Measurements from ENCODE around the gene NCOA3. TPM values are rescaled to one million over a fixed set of nuclear protein-coding genes. Genes with fewer than 3 reads are reported as not detected.

NCOA3 gene
- total and polyA plus RNA-seq, 10 of the 15 experiments (the other 5 are each of a cell fraction or from before 2014, with no cell fraction given), result 16.9 to 96.2 (median 73.6) TPM

DNA sequence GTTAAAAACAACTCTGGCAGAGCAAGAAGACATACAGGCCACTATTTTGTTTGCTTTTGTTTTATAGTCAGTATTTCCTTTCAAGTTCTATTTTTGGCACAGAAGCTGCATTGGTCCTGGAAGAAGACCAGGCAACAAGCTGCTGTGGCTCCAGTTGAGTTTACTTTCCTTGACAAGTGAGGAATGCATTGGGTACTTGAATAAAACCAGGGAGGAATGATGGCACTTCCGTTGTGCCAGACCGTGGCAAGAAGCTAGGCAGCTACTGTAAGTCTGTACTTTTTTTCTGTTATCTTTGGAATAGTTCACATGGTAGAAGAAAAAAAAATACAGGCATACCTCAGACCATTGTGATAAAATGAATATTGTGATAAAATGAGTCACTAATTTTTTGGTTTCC lies 66.3 kb downstream of the NCOA3 start:
- H3K79me2 ChIP-seq (ENCODE audit: control insufficient read depth, insufficient read depth, low read length), result peaks cover 92% of the 10 kb centered on the region
- TF ChIP-seq, protein P1, sequence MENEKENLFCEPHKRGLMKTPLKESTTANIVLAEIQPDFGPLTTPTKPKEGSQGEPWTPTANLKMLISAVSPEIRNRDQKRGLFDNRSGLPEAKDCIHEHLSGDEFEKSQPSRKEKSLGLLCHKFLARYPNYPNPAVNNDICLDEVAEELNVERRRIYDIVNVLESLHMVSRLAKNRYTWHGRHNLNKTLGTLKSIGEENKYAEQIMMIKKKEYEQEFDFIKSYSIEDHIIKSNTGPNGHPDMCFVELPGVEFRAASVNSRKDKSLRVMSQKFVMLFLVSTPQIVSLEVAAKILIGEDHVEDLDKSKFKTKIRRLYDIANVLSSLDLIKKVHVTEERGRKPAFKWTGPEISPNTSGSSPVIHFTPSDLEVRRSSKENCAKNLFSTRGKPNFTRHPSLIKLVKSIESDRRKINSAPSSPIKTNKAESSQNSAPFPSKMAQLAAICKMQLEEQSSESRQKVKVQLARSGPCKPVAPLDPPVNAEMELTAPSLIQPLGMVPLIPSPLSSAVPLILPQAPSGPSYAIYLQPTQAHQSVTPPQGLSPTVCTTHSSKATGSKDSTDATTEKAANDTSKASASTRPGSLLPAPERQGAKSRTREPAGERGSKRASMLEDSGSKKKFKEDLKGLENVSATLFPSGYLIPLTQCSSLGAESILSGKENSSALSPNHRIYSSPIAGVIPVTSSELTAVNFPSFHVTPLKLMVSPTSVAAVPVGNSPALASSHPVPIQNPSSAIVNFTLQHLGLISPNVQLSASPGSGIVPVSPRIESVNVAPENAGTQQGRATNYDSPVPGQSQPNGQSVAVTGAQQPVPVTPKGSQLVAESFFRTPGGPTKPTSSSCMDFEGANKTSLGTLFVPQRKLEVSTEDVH (IDR thresholded peaks at IDR 0.05; ENCODE audit: low read depth, partially characterized antibody), result no peak
- TF ChIP-seq GABPA (IDR thresholded peaks at IDR 0.05; ENCODE audit: low read depth), result no peak
- no peak for TF ChIP-seq SREBF2 (IDR thresholded peaks at IDR 0.05; ENCODE audit: low read length)
- TF ChIP-seq HCFC1 (IDR thresholded peaks at IDR 0.05; ENCODE audit: low read length), result no peak
- no peak for TF ChIP-seq RCOR1 (conservative IDR thresholded peaks at IDR 0.05; ENCODE audit: low read depth, low read length)
- no peak for TF ChIP-seq NR2C2 (IDR thresholded peaks at IDR 0.05; ENCODE audit: borderline replicate concordance, control insufficient read depth, insufficient read length, low read depth)
- TF ChIP-seq, protein P2, sequence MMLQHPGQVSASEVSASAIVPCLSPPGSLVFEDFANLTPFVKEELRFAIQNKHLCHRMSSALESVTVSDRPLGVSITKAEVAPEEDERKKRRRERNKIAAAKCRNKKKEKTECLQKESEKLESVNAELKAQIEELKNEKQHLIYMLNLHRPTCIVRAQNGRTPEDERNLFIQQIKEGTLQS (IDR thresholded peaks at IDR 0.05; ENCODE audit: borderline replicate concordance, extremely low read depth, low read depth, low read length), result no peak
- no peak for TF ChIP-seq EP300 (IDR thresholded peaks at IDR 0.05; ENCODE audit: borderline replicate concordance in 1 of 2, control insufficient read depth in 1 of 2, low read depth in 2 of 2, low read length in 2 of 2)
- no peak for TF ChIP-seq MYB (IDR thresholded peaks at IDR 0.05; ENCODE audit: borderline replicate concordance, low read depth, low read length)
- TF ChIP-seq FOXM1 (IDR thresholded peaks at IDR 0.05; ENCODE audit: low read depth, low read length), result no peak
- no peak for TF ChIP-seq YY1 (IDR thresholded peaks at IDR 0.05; ENCODE audit: low read depth, low read length)
- TF ChIP-seq, protein P3, sequence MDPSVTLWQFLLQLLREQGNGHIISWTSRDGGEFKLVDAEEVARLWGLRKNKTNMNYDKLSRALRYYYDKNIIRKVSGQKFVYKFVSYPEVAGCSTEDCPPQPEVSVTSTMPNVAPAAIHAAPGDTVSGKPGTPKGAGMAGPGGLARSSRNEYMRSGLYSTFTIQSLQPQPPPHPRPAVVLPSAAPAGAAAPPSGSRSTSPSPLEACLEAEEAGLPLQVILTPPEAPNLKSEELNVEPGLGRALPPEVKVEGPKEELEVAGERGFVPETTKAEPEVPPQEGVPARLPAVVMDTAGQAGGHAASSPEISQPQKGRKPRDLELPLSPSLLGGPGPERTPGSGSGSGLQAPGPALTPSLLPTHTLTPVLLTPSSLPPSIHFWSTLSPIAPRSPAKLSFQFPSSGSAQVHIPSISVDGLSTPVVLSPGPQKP (IDR thresholded peaks at IDR 0.05; ENCODE audit: low read depth, low read length), result no peak
- no peak for TF ChIP-seq TARDBP (IDR thresholded peaks at IDR 0.05; ENCODE audit: borderline replicate concordance)
- TF ChIP-seq, protein P4, sequence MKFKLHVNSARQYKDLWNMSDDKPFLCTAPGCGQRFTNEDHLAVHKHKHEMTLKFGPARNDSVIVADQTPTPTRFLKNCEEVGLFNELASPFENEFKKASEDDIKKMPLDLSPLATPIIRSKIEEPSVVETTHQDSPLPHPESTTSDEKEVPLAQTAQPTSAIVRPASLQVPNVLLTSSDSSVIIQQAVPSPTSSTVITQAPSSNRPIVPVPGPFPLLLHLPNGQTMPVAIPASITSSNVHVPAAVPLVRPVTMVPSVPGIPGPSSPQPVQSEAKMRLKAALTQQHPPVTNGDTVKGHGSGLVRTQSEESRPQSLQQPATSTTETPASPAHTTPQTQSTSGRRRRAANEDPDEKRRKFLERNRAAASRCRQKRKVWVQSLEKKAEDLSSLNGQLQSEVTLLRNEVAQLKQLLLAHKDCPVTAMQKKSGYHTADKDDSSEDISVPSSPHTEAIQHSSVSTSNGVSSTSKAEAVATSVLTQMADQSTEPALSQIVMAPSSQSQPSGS (IDR thresholded peaks at IDR 0.05; ENCODE audit: low read length), result no peak
- TF ChIP-seq ZNF274 (IDR thresholded peaks at IDR 0.05; ENCODE audit: insufficient read depth, insufficient read length), result no peak
- TF ChIP-seq SRF (IDR thresholded peaks at IDR 0.05; ENCODE audit: low read depth in 2 of 2, low read length in 2 of 2), result no peak
- no peak for TF ChIP-seq JUNB (IDR thresholded peaks at IDR 0.05)
- no peak for TF ChIP-seq IKZF2 (IDR thresholded peaks at IDR 0.05)

More for the DNA sequence above, 66.3 kb downstream of the NCOA3 start:
- Histone ChIP-seq H3K4me1 (ENCODE audit: control insufficient read depth, insufficient read depth, low read length) (peaks cover 23% of the 10 kb centered on the region), H3K9ac (ENCODE audit: control insufficient read depth, insufficient read depth, low read length) (no peak overlapping the region), H3K4me3 (no peak overlapping the region), H3K4me2 (ENCODE audit: control insufficient read depth, insufficient read depth) (no peak overlapping the region), H3K27me3 (replicated peaks in 1 of 2; ENCODE audit: control insufficient read depth in 2 of 2, insufficient read depth in 2 of 2, low read length in 1 of 2) (no peaks in the 10 kb centered on the region), H3K27ac (ENCODE audit: control insufficient read depth, insufficient read depth) (no peak overlapping the region), H3K36me3 (ENCODE audit: control insufficient read depth in 2 of 2, insufficient read depth in 2 of 2, low read length in 1 of 2) (peaks cover 5 to 20% of the 10 kb centered on the region in 2 experiments; a peak in 3 of 4 replicates), H3K9me3 (replicated peaks; ENCODE audit: control insufficient read depth, insufficient read depth, low read length) (peaks cover 8% of the 10 kb centered on the region; the same call in 2 of the 3 replicates), H4K20me1 (ENCODE audit: control insufficient read depth, insufficient read depth) (no peaks in the 10 kb centered on the region), H2AFZ (ENCODE audit: control insufficient read depth, low read depth, low read length) (no peak overlapping the region)
- intact Hi-C loops (cut with micrococcal nuclease; ENCODE audit: unreplicated experiment) (no loop called here), in situ Hi-C loops (cut with MboI) (no loop called here)
- RAD21 ChIA-PET (ENCODE audit: unreplicated experiment), result interaction anchor here (0.6 kb wide), 1 partner anchor 77 kb away, joined by 4 read pairs; no protein-coding TSS in a partner anchor
- WGBS (ENCODE audit: insufficient coverage, insufficient replicate concordance, low lambda C conversion rate, missing lambda C conversion rate), result 97% methylated on average over 2 of the region's 2 CpGs
- SMC1A ChIA-PET (ENCODE audit: uncharacterized antibody, unreplicated experiment), result interaction anchor here (0.6 to 4.7 kb wide), 5 partner anchors 10 to 75 kb away, joined by 3 to 19 read pairs (median 5); no protein-coding TSS in a partner anchor
- POLR2A ChIA-PET, result interaction anchor here (0.5 to 0.8 kb wide), 2 partner anchors 17 to 63 kb away, joined by 3 read pairs; no protein-coding TSS in a partner anchor
- no peak for DNase-seq (ENCODE audit: low read depth, low spot score)
- CTCF ChIA-PET, result interaction anchor here (1.8 kb wide), 1 partner anchor 53 kb away, joined by 5 read pairs; no protein-coding TSS in a partner anchor
- no peak for FAIRE-seq
- TSS peak; percentile 43 for BruUV-seq (replicated peaks)
- no peak for ATAC-seq

Measured in GM12878 (cell line).